SJSA1 (cell line): ENCODE measurements around the gene ACBD6. TPM values are rescaled to one million over a fixed set of nuclear protein-coding genes. Genes with fewer than 3 reads are reported as not detected.
"Not testable (repeated sequence)": the region's sequence is repeated elsewhere in the genome, so short reads cannot be mapped to it uniquely, and the experiment has no call there.

Experiments used
- DNase-seq, 2 experiments: peaks; one replicate each; pipeline ENCODE4 v3.0.0-alpha.2; 2015 to 2020; ENCODE audit warnings: low spot score in 2 of 2, low read depth in 1 of 2
- H3K27ac ChIP-seq: fragments of 250-450 bp; sonication (Bioruptor Pico); 2 replicates; pipeline ENCODE4 v1.5.1; 2020; ENCODE audit warnings: mild to moderate bottlenecking, moderate library complexity
- H3K27me3 ChIP-seq: fragments of 250-450 bp; sonication (Bioruptor Pico); replicated peaks from 2 replicates; pipeline ENCODE4 v1.5.1; 2020; ENCODE audit warnings: mild to moderate bottlenecking, moderate library complexity
- H3K36me3 ChIP-seq: fragments of 250-450 bp; sonication (Bioruptor Pico); 2 replicates; pipeline ENCODE4 v1.5.1; 2020; ENCODE audit warnings: mild to moderate bottlenecking
- H3K4me1 ChIP-seq: fragments of 250-450 bp; sonication (Bioruptor Pico); replicated peaks from 2 replicates; pipeline ENCODE4 v1.6.1; 2021; ENCODE audit warnings: mild to moderate bottlenecking
- H3K4me3 ChIP-seq: fragments of 250-450 bp; sonication (Bioruptor Pico); 2 replicates; pipeline ENCODE4 v1.5.1; 2020; ENCODE audit warnings: mild to moderate bottlenecking
- H3K9me3 ChIP-seq: fragments of 250-450 bp; sonication (Bioruptor Pico); replicated peaks from 2 replicates; pipeline ENCODE4 v1.5.1; 2020; ENCODE audit warnings: mild to moderate bottlenecking
- total RNA-seq: library from RNA; depleted of rRNA; stranded (reverse); fragments of >200 nt; shearing (Covaris generic); gene quantifications from 2 replicates; pipeline ENCODE4 v1.2.3, GENCODE V29; 2014; rRNA removed

Gene ACBD6
- total RNA-seq, result 71.7 and 75.3 TPM in 2 replicates

- Histone ChIP-seq H3K4me1 (peaks cover 48% of the 10 kb centered on the region), H3K27me3 (no peaks in the 10 kb centered on the region), H3K36me3 (peaks cover 26% of the 10 kb centered on the region), H3K4me3 (peak within 1 kb of the TSS; percentile 84), H3K9me3 (no peaks in the 10 kb centered on the region), H3K27ac (peak within 1 kb of the TSS; percentile 95)
- DNase-seq, result peak; percentile 85 to 95
Measured at GRCh38 chr1:180502361-180503279, at the start of gene ACBD6. Gene ACBD6 (minus strand): TSS chr1:180502577. CDS start chr1:180502266, 311 bp downstream.

GRCh38 chr1:180551997-180552396 lies 49.6 kb upstream of the ACBD6 start:
- H3K4me1 ChIP-seq, result no peaks in the 10 kb centered on the region
- H3K27me3 ChIP-seq, result no peaks in the 10 kb centered on the region
- H3K4me3 ChIP-seq, result no peak overlapping the region
- H3K9me3 ChIP-seq, result no peaks in the 10 kb centered on the region
- no peak for DNase-seq
- no peak overlapping the region for H3K27ac ChIP-seq
- H3K36me3 ChIP-seq, result no peaks in the 10 kb centered on the region

GRCh38 chr1:180550241-180550640 lies 47.9 kb upstream of the ACBD6 start:
- Histone ChIP-seq H3K27ac (no peak overlapping the region), H3K27me3 (no peaks in the 10 kb centered on the region), H3K36me3 (no peaks in the 10 kb centered on the region), H3K4me1 (no peaks in the 10 kb centered on the region), H3K9me3 (no peaks in the 10 kb centered on the region), H3K4me3 (no peak overlapping the region)
- no peak for DNase-seq

- H3K27me3 ChIP-seq, H3K9me3 ChIP-seq, H3K36me3 ChIP-seq, H3K27ac ChIP-seq, H3K4me1 ChIP-seq, H3K4me3 ChIP-seq, DNase-seq: not testable (repeated sequence)
Measured at GRCh38 chr1:180549770-180550169, 47.4 kb upstream of the ACBD6 start.

GRCh38 chr1:180548686-180549317 lies 46.4 kb upstream of the ACBD6 start:
- Histone ChIP-seq H3K36me3 (no peaks in the 10 kb centered on the region), H3K4me3 (no peak overlapping the region), H3K4me1 (no peaks in the 10 kb centered on the region), H3K27me3 (no peaks in the 10 kb centered on the region), H3K27ac (no peak overlapping the region), H3K9me3 (no peaks in the 10 kb centered on the region)
- no peak for DNase-seq

- Histone ChIP-seq H3K4me3 (no peak overlapping the region), H3K27ac (no peak overlapping the region), H3K27me3 (no peaks in the 10 kb centered on the region), H3K36me3 (no peaks in the 10 kb centered on the region), H3K4me1 (no peaks in the 10 kb centered on the region), H3K9me3 (no peaks in the 10 kb centered on the region)
- DNase-seq, result no peak
Measured at GRCh38 chr1:180545991-180546390, 43.6 kb upstream of the ACBD6 start.

- Histone ChIP-seq H3K9me3 (no peaks in the 10 kb centered on the region), H3K27me3 (no peaks in the 10 kb centered on the region), H3K36me3 (no peaks in the 10 kb centered on the region), H3K4me3 (no peak overlapping the region), H3K27ac (no peak overlapping the region), H3K4me1 (no peaks in the 10 kb centered on the region)
- DNase-seq, result no peak
Measured at GRCh38 chr1:180544050-180544449, 41.7 kb upstream of the ACBD6 start.

- H3K27ac ChIP-seq, result no peak overlapping the region
Measured at GRCh38 chr1:180542838-180543145, 40.4 kb upstream of the ACBD6 start.

GRCh38 chr1:180542113-180542837 lies 39.9 kb upstream of the ACBD6 start:
- DNase-seq, result no peak
- Histone ChIP-seq H3K27me3 (no peaks in the 10 kb centered on the region), H3K36me3 (no peaks in the 10 kb centered on the region), H3K9me3 (no peaks in the 10 kb centered on the region), H3K27ac (no peak overlapping the region), H3K4me1 (no peaks in the 10 kb centered on the region), H3K4me3 (no peak overlapping the region)

More at GRCh38 chr1:180542838-180543145, 40.4 kb upstream of the ACBD6 start:
- Histone ChIP-seq H3K27me3 (no peaks in the 10 kb centered on the region), H3K4me3 (no peak overlapping the region), H3K4me1 (no peaks in the 10 kb centered on the region), H3K36me3 (no peaks in the 10 kb centered on the region), H3K9me3 (no peaks in the 10 kb centered on the region)
- DNase-seq, result no peak

- Histone ChIP-seq H3K4me3 (no peak overlapping the region), H3K9me3 (no peaks in the 10 kb centered on the region), H3K27ac (no peak overlapping the region), H3K27me3 (no peaks in the 10 kb centered on the region), H3K36me3 (no peaks in the 10 kb centered on the region), H3K4me1 (no peaks in the 10 kb centered on the region)
- no peak for DNase-seq
Measured at GRCh38 chr1:180540697-180541594, 38.6 kb upstream of the ACBD6 start.

GRCh38 chr1:180539136-180539535 lies 36.8 kb upstream of the ACBD6 start:
- DNase-seq, result no peak
- H3K4me3 ChIP-seq, result no peak overlapping the region
- no peaks in the 10 kb centered on the region for H3K36me3 ChIP-seq
- H3K27ac ChIP-seq, result no peak overlapping the region
- H3K4me1 ChIP-seq, result no peaks in the 10 kb centered on the region
- H3K9me3 ChIP-seq, result no peaks in the 10 kb centered on the region
- H3K27me3 ChIP-seq, result no peaks in the 10 kb centered on the region

GRCh38 chr1:180536821-180537372 lies 34.5 kb upstream of the ACBD6 start:
- no peak for DNase-seq
- Histone ChIP-seq H3K27ac (no peak overlapping the region), H3K4me3 (no peak overlapping the region), H3K27me3 (no peaks in the 10 kb centered on the region), H3K9me3 (no peaks in the 10 kb centered on the region), H3K4me1 (no peaks in the 10 kb centered on the region), H3K36me3 (no peaks in the 10 kb centered on the region)

- H3K27ac ChIP-seq, result no peak overlapping the region
- H3K9me3 ChIP-seq, result no peaks in the 10 kb centered on the region
- no peak for DNase-seq
- H3K4me1 ChIP-seq, result peaks cover 5% of the 10 kb centered on the region
- no peaks in the 10 kb centered on the region for H3K27me3 ChIP-seq
- H3K4me3 ChIP-seq, result no peak overlapping the region
- no peaks in the 10 kb centered on the region for H3K36me3 ChIP-seq
Measured at GRCh38 chr1:180535418-180535999, 33.1 kb upstream of the ACBD6 start.
